Endodermal cell (in vitro differentiated cells): ENCODE results near the gene SLC5A8. TPM values are rescaled to one million over a fixed set of nuclear protein-coding genes. Genes with fewer than 3 reads are reported as not detected.

Experiments used
- DNase-seq: peaks from one replicate; pipeline ENCODE4 v3.0.0-alpha.2; 2017
- H3K27ac ChIP-seq: 2 replicates; pipeline ENCODE4 v1.5.1; 2013; ENCODE audit warnings: mild to moderate bottlenecking, low read depth, low read length, moderate library complexity
- H3K27me3 ChIP-seq: 2 replicates; pipeline ENCODE4 v1.6.1; 2013; ENCODE audit warnings: mild to moderate bottlenecking, low read length, moderate library complexity; ENCODE audit not compliant: insufficient read depth, control insufficient read depth, poor library complexity, severe bottlenecking
- H3K36me3 ChIP-seq: 2 replicates; pipeline ENCODE4 v1.7.0; 2013; ENCODE audit warnings: mild to moderate bottlenecking, low read length, moderate library complexity; ENCODE audit not compliant: control insufficient read depth, insufficient read depth
- H3K4me1 ChIP-seq: one replicate; pipeline ENCODE4 v1.7.0; 2013; ENCODE audit warnings: low read length; ENCODE audit not compliant: control insufficient read depth, insufficient read depth
- H3K4me3 ChIP-seq: 2 replicates; pipeline ENCODE4 v1.5.1; 2013; ENCODE audit warnings: mild to moderate bottlenecking, low read length, moderate library complexity
- H3K9ac ChIP-seq: 2 replicates; pipeline ENCODE4 v1.6.1; 2013; ENCODE audit warnings: mild to moderate bottlenecking, low read length, moderate library complexity; ENCODE audit not compliant: poor library complexity, severe bottlenecking; ENCODE audit errors: extremely low read depth
- H3K9me3 ChIP-seq: 2 replicates; pipeline ENCODE4 v1.6.1; 2013; ENCODE audit warnings: mild to moderate bottlenecking, low read length, moderate library complexity; ENCODE audit not compliant: control insufficient read depth
- H3K27ac Mint-ChIP-seq: 2 replicates; pipeline ENCODE4 v1.8.0; 2020; ENCODE audit warnings: mixed read lengths
- H3K27me3 Mint-ChIP-seq: 2 replicates; pipeline ENCODE4 v1.8.0; 2021; ENCODE audit warnings: mild to moderate bottlenecking, mixed read lengths; ENCODE audit not compliant: insufficient read depth
- H3K36me3 Mint-ChIP-seq: 2 replicates; pipeline ENCODE4 v1.8.0; 2020; ENCODE audit warnings: low read depth, mixed read lengths
- H3K4me1 Mint-ChIP-seq: 2 replicates; pipeline ENCODE4 v1.8.0; 2020; ENCODE audit warnings: mixed read lengths
- H3K4me3 Mint-ChIP-seq: 2 replicates; pipeline ENCODE4 v1.8.0; 2020; ENCODE audit warnings: mild to moderate bottlenecking, moderate library complexity, mixed read lengths
- H3K9me3 Mint-ChIP-seq: 2 replicates; pipeline ENCODE4 v1.8.0; 2020; ENCODE audit warnings: mild to moderate bottlenecking, mixed read lengths
- WGBS, 2 experiments: methylation state at CpG; one replicate each; pipeline versions ENCODE4 v1.1.5 to v1.1.7; 2013; ENCODE audit warnings: missing lambda C conversion rate in 2 of 2, mixed read lengths in 1 of 2; ENCODE audit not compliant: insufficient coverage in 1 of 2, insufficient read length in 1 of 2; 5-methylcytosine and 5-hydroxymethylcytosine counted together
- total RNA-seq, 2 donors: library from RNA; stranded (reverse); fragmentation: NEBNext Ultra II Directional in 1 of 2; extraction: Animal tissue kit (Norgen Biotek cat#: 25700) in 1 of 2; gene quantifications; 2 replicates in 1 of 2; 3 replicates in 1 of 2; pipeline ENCODE4 v1.2.1, GENCODE V29; 2021
- TF ChIP-seq, protein P1 (sequence below): fragments of 200-600 bp; sonication (generic); conservative IDR thresholded peaks from 2 replicates; pipeline ENCODE4 v1.5.0; 2021; ENCODE audit warnings: antibody characterized with exemption, mild to moderate bottlenecking

SLC5A8 gene
- total RNA-seq, 2 donors from 2014 or later: not detected

DNA sequence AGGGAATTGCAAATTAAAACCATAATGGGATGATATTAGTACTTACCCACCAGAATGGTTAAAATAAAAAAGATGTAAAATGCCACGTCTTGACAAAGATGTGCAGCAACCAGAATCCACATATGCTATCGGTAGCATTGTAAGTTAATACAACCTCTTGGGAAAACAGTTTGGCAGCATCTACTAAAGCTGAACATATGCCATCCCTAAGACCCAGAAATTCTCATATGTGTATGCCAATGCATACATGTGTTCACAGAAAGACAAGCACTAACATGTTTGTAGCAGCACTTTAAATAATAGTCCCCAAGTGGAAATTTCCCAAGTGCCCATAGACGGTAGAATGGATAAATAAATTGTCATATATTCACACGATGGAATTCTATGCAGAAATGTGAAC lies 28.3 kb upstream of the SLC5A8 start:
- TF ChIP-seq, protein P1, sequence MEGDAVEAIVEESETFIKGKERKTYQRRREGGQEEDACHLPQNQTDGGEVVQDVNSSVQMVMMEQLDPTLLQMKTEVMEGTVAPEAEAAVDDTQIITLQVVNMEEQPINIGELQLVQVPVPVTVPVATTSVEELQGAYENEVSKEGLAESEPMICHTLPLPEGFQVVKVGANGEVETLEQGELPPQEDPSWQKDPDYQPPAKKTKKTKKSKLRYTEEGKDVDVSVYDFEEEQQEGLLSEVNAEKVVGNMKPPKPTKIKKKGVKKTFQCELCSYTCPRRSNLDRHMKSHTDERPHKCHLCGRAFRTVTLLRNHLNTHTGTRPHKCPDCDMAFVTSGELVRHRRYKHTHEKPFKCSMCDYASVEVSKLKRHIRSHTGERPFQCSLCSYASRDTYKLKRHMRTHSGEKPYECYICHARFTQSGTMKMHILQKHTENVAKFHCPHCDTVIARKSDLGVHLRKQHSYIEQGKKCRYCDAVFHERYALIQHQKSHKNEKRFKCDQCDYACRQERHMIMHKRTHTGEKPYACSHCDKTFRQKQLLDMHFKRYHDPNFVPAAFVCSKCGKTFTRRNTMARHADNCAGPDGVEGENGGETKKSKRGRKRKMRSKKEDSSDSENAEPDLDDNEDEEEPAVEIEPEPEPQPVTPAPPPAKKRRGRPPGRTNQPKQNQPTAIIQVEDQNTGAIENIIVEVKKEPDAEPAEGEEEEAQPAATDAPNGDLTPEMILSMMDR: no peak
- no peak overlapping the region for H3K4me3 ChIP-seq
- no peaks in the 10 kb centered on the region for H3K4me1 Mint-ChIP-seq
- no peak overlapping the region for H3K4me3 Mint-ChIP-seq
- H3K9ac ChIP-seq: no peak overlapping the region
- no peaks in the 10 kb centered on the region for H3K36me3 ChIP-seq
- H3K9me3 ChIP-seq: no peaks in the 10 kb centered on the region
- H3K36me3 Mint-ChIP-seq: no peaks in the 10 kb centered on the region
- DNase-seq: no peak
- WGBS, 2 experiments: 88 to 90% methylated on average over 2 to 4 of the region's 4 CpGs
- H3K27ac ChIP-seq: no peak overlapping the region
- H3K9me3 Mint-ChIP-seq: peaks cover 3% of the 10 kb centered on the region
- no peak overlapping the region for H3K27ac Mint-ChIP-seq
- no peaks in the 10 kb centered on the region for H3K27me3 ChIP-seq
- no peaks in the 10 kb centered on the region for H3K4me1 ChIP-seq
- no peaks in the 10 kb centered on the region for H3K27me3 Mint-ChIP-seq

DNA sequence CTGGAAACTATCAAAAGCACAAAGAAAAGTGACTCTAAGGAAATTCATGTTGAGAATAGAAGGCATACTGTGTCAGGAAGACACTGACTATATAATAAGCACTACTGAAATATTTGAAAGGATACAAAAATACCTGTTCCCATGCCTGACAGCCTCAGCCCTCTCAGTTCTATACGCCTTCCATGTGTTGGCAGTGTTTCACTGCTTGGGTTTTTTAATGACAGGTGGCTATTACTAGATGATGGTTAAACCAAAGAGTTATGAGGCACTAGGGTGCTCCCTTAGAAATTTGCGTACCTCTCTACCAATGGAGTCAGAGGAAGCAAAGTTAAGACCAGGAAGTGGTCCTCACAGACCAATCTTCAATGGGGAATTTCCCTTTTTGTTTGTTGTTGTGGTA lies 25.6 kb upstream of the SLC5A8 start:
- H3K9me3 Mint-ChIP-seq: no peaks in the 10 kb centered on the region
- H3K4me1 ChIP-seq: no peaks in the 10 kb centered on the region
- no peak overlapping the region for H3K9ac ChIP-seq
- H3K36me3 ChIP-seq: no peaks in the 10 kb centered on the region
- no peaks in the 10 kb centered on the region for H3K27me3 ChIP-seq
- WGBS, 2 experiments: 97 to 100% methylated on average over 1 to 2 of the region's 2 CpGs
- H3K4me3 Mint-ChIP-seq: no peak overlapping the region
- H3K4me1 Mint-ChIP-seq: no peaks in the 10 kb centered on the region
- H3K27ac ChIP-seq: no peak overlapping the region
- DNase-seq: no peak
- no peaks in the 10 kb centered on the region for H3K36me3 Mint-ChIP-seq
- no peak overlapping the region for H3K4me3 ChIP-seq
- no peaks in the 10 kb centered on the region for H3K27me3 Mint-ChIP-seq
- TF ChIP-seq, protein P1: no peak
- H3K27ac Mint-ChIP-seq: no peak overlapping the region
- H3K9me3 ChIP-seq: no peaks in the 10 kb centered on the region

DNA sequence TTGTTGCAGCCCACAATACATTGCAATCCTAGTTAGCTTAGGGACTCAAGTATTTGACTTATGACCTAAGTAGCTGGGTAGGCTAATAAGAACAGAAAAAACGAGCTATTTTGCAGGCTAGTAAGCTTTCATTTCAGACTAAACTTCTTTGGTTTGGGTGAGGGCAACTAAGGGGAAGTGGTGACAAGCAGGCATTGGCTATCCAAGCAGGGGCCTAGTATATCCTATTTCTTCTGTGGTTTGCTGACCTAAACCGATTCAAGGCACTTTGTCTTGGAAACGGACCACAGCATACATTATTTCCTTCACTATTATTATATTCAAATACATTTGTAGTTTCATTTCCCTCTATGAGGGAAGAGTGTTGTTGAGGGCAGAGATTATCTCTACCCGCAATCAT lies 21.6 kb upstream of the SLC5A8 start:
- H3K9me3 Mint-ChIP-seq: no peaks in the 10 kb centered on the region
- Histone ChIP-seq H3K9me3 (no peaks in the 10 kb centered on the region), H3K4me1 (no peaks in the 10 kb centered on the region), H3K27me3 (no peaks in the 10 kb centered on the region), H3K27ac (no peak overlapping the region), H3K4me3 (no peak overlapping the region), H3K9ac (no peak overlapping the region), H3K36me3 (no peaks in the 10 kb centered on the region)
- DNase-seq: no peak
- H3K36me3 Mint-ChIP-seq: no peaks in the 10 kb centered on the region
- H3K4me1 Mint-ChIP-seq: peaks cover 5% of the 10 kb centered on the region
- no peak overlapping the region for H3K4me3 Mint-ChIP-seq
- TF ChIP-seq, protein P1: no peak
- 75 to 94% methylated on average over 1 to 3 of the region's 4 CpGs for WGBS, 2 experiments
- peaks cover 8% of the 10 kb centered on the region for H3K27me3 Mint-ChIP-seq
- H3K27ac Mint-ChIP-seq: no peak overlapping the region
